ENCODE results near the gene RBP5.
"Not testable (repeated sequence)": the region's sequence is repeated elsewhere in the genome, so short reads cannot be mapped to it uniquely, and the experiment has no call there.

Gene RBP5

GRCh38 chr12:7122811-7123769 lies 5.6 kb downstream of the RBP5 start:
- DNase-seq (ENCODE audit: low read depth): no peak

GRCh38 chr12:7121324-7121723 lies 7.4 kb downstream of the RBP5 start:
- DNase-seq (ENCODE audit: low read depth): no peak

- DNase-seq (ENCODE audit: low read depth): no peak
These were observed 8.5 kb downstream of the RBP5 start for GRCh38 chr12:7120166-7120565.

GRCh38 chr12:7118881-7119280 lies 9.8 kb downstream of the RBP5 start:
- DNase-seq (ENCODE audit: low read depth): no peak

GRCh38 chr12:7117670-7118069 lies 11.0 kb downstream of the RBP5 start:
- DNase-seq (ENCODE audit: low read depth): no peak

- no peak for DNase-seq (ENCODE audit: low read depth)
These were observed 11.8 kb downstream of the RBP5 start for GRCh38 chr12:7116916-7117315.

- no peak for DNase-seq (ENCODE audit: low read depth)
These were observed 12.5 kb downstream of the RBP5 start for GRCh38 chr12:7116196-7116595.

- no peak for DNase-seq (ENCODE audit: low read depth)
These were observed 13.8 kb downstream of the RBP5 start for GRCh38 chr12:7114851-7115250.

GRCh38 chr12:7114008-7114407 lies 14.7 kb downstream of the RBP5 start:
- DNase-seq (ENCODE audit: low read depth): no peak

- no peak for DNase-seq (ENCODE audit: low read depth)
These were observed 15.3 kb downstream of the RBP5 start for GRCh38 chr12:7113389-7113871.

- no peak for DNase-seq (ENCODE audit: low read depth)
These were observed 16.6 kb downstream of the RBP5 start for GRCh38 chr12:7112041-7112440.

- no peak for DNase-seq (ENCODE audit: low read depth)
These were observed 18.0 kb downstream of the RBP5 start for GRCh38 chr12:7110661-7111060.

GRCh38 chr12:7109572-7109920 lies 19.1 kb downstream of the RBP5 start:
- no peak for DNase-seq (ENCODE audit: low read depth)

GRCh38 chr12:7108796-7109571 lies 19.7 kb downstream of the RBP5 start, which contains the start of gene C1RL:
TSS of gene C1RL (minus strand) at chr12:7109214. CDS start at chr12:7109180, 34 bp downstream.
- DNase-seq (ENCODE audit: low read depth): peak; percentile 78

- peak; percentile 91 for DNase-seq (ENCODE audit: low read depth)
These were observed 20.5 kb downstream of the RBP5 start for GRCh38 chr12:7108003-7108795.

- DNase-seq (ENCODE audit: low read depth): no peak
These were observed 21.1 kb downstream of the RBP5 start for GRCh38 chr12:7107636-7108002.

GRCh38 chr12:7107181-7107580 lies 21.5 kb downstream of the RBP5 start:
- DNase-seq (ENCODE audit: low read depth): not testable (repeated sequence)

GRCh38 chr12:7106082-7106481 lies 22.6 kb downstream of the RBP5 start:
- DNase-seq (ENCODE audit: low read depth): no peak

- DNase-seq (ENCODE audit: low read depth): no peak
These were observed 24.7 kb downstream of the RBP5 start for GRCh38 chr12:7103837-7104584.

GRCh38 chr12:7102582-7102981 lies 26.1 kb downstream of the RBP5 start:
- no peak for DNase-seq (ENCODE audit: low read depth)

- DNase-seq (ENCODE audit: low read depth): no peak
These were observed 27.0 kb downstream of the RBP5 start for GRCh38 chr12:7101694-7102131.
